H9 (cell line): ENCODE data around the gene DOK6. TPM values are rescaled to one million over a fixed set of nuclear protein-coding genes. Genes with fewer than 3 reads are reported as not detected.

Experiments
- DNase-seq: peaks from one replicate; pipeline ENCODE4 v3.0.0-alpha.2; 2017
- H2AFZ ChIP-seq: one replicate; pipeline ENCODE4 v1.6.1; 2013; ENCODE audit warnings: mild to moderate bottlenecking, low read length, control low read depth, moderate library complexity
- H2AK5ac ChIP-seq: 2 replicates; pipeline ENCODE4 v1.6.1; 2013; ENCODE audit warnings: low read length, control low read depth, mixed read lengths; ENCODE audit not compliant: insufficient read length
- H2BK120ac ChIP-seq: one replicate; pipeline ENCODE4 v1.6.1; 2013; ENCODE audit warnings: low read depth, mild to moderate bottlenecking, low read length, control low read depth, inconsistent platforms; ENCODE audit not compliant: poor library complexity, severe bottlenecking
- H2BK12ac ChIP-seq: 2 replicates; pipeline ENCODE4 v1.6.1; 2013; ENCODE audit warnings: low read length, control low read depth, mixed read lengths, low read depth; ENCODE audit not compliant: insufficient read length
- H2BK15ac ChIP-seq: 2 replicates; pipeline ENCODE4 v1.6.1; 2013; ENCODE audit warnings: low read depth, low read length, control low read depth
- H2BK20ac ChIP-seq: one replicate; pipeline ENCODE4 v1.6.1; 2013; ENCODE audit warnings: low read depth, mild to moderate bottlenecking, low read length, control low read depth, inconsistent platforms; ENCODE audit not compliant: poor library complexity, severe bottlenecking
- H2BK5ac ChIP-seq: 2 replicates; pipeline ENCODE4 v1.6.1; 2013; ENCODE audit warnings: low read length, control low read depth, mixed read lengths; ENCODE audit not compliant: insufficient read length
- H3K14ac ChIP-seq: 2 replicates; pipeline ENCODE4 v1.6.1; 2013; ENCODE audit warnings: low read length, control low read depth; ENCODE audit not compliant: insufficient read depth
- H3K18ac ChIP-seq: 2 replicates; pipeline ENCODE4 v1.6.1; 2013; ENCODE audit warnings: low read depth, mild to moderate bottlenecking, mixed read lengths, low read length, control low read depth; ENCODE audit not compliant: insufficient read length
- H3K23ac ChIP-seq: 2 replicates; pipeline ENCODE4 v1.6.1; 2013; ENCODE audit warnings: low read length, control low read depth, mixed read lengths, low read depth; ENCODE audit not compliant: insufficient read length
- H3K23me2 ChIP-seq: 2 replicates; pipeline ENCODE4 v1.6.1; 2013; ENCODE audit warnings: low read depth, mild to moderate bottlenecking, mixed read lengths, low read length, control low read depth; ENCODE audit not compliant: insufficient read length, poor library complexity, severe bottlenecking
- H3K27ac ChIP-seq: 2 replicates; pipeline ENCODE4 v1.5.1; 2013; ENCODE audit warnings: low read length, control low read depth, mixed read lengths, low read depth; ENCODE audit not compliant: insufficient read length
- H3K27me3 ChIP-seq: 2 replicates; pipeline ENCODE4 v1.6.1; 2013; ENCODE audit warnings: low read length, control low read depth, inconsistent platforms; ENCODE audit not compliant: insufficient read depth
- H3K4ac ChIP-seq: 2 replicates; pipeline ENCODE4 v1.6.1; 2013; ENCODE audit warnings: low read depth, mild to moderate bottlenecking, control low read depth, inconsistent platforms, low read length, moderate library complexity
- H3K4me1 ChIP-seq: 2 replicates; pipeline ENCODE4 v1.6.1; 2013; ENCODE audit warnings: low read length, control low read depth, inconsistent platforms; ENCODE audit not compliant: insufficient read depth
- H3K4me2 ChIP-seq: 2 replicates; pipeline ENCODE4 v1.6.1; 2013; ENCODE audit warnings: low read length, control low read depth, mixed read lengths; ENCODE audit not compliant: insufficient read length, insufficient read depth
- H3K56ac ChIP-seq: 2 replicates; pipeline ENCODE4 v1.6.1; 2013; ENCODE audit warnings: low read depth, mild to moderate bottlenecking, mixed read lengths, low read length, control low read depth; ENCODE audit not compliant: insufficient read length
- H3K79me1 ChIP-seq: 2 replicates; pipeline ENCODE4 v1.6.1; 2013; ENCODE audit warnings: low read depth, mild to moderate bottlenecking, moderate library complexity, low read length, control low read depth, inconsistent platforms; ENCODE audit not compliant: insufficient read depth, poor library complexity, severe bottlenecking
- H3K79me2 ChIP-seq: 2 replicates; pipeline ENCODE4 v1.6.1; 2013; ENCODE audit warnings: low read length, control low read depth, inconsistent platforms; ENCODE audit not compliant: insufficient read depth
- H3K9ac ChIP-seq: 2 replicates; pipeline ENCODE4 v1.6.1; 2013; ENCODE audit warnings: low read length, control low read depth, mixed read lengths; ENCODE audit not compliant: insufficient read length; ENCODE audit errors: extremely low read depth
- H3K9me3 ChIP-seq: one replicate; pipeline ENCODE4 v1.6.1; 2013; ENCODE audit warnings: low read depth, low read length, inconsistent platforms; ENCODE audit not compliant: control insufficient read depth
- H3T11ph ChIP-seq: one replicate; pipeline ENCODE4 v1.6.1; 2013; ENCODE audit warnings: mild to moderate bottlenecking, low read length, control low read depth, inconsistent platforms
- H4K20me1 ChIP-seq: one replicate; pipeline ENCODE4 v1.6.1; 2013; ENCODE audit not compliant: control insufficient read depth, insufficient read length, insufficient read depth
- H4K5ac ChIP-seq: 2 replicates; pipeline ENCODE4 v1.6.1; 2013; ENCODE audit warnings: low read depth, mild to moderate bottlenecking, mixed read lengths, low read length, control low read depth; ENCODE audit not compliant: insufficient read length
- H4K8ac ChIP-seq: replicated peaks from 2 replicates; pipeline ENCODE4 v1.6.1; 2013; ENCODE audit warnings: low read length, control low read depth, mixed read lengths, low read depth; ENCODE audit not compliant: insufficient read length
- H4K91ac ChIP-seq: 2 replicates; pipeline ENCODE4 v1.6.1; 2013; ENCODE audit warnings: low read depth, mild to moderate bottlenecking, moderate library complexity, mixed read lengths, low read length, control low read depth; ENCODE audit not compliant: insufficient read length
- H3K27ac Mint-ChIP-seq, 3 experiments: 2 replicates in 2 of 3; 3 replicates in 1 of 3; pipeline ENCODE4 v1.8.0; 2020 to 2021; ENCODE audit warnings: mixed read lengths in 3 of 3, mild to moderate bottlenecking in 1 of 3, moderate library complexity in 1 of 3
- H3K27me3 Mint-ChIP-seq: 2 replicates; pipeline ENCODE4 v1.8.0; 2021; ENCODE audit warnings: low read depth, mild to moderate bottlenecking, moderate library complexity, mixed read lengths
- H3K36me3 Mint-ChIP-seq, 3 experiments: 2 replicates in 2 of 3; 3 replicates in 1 of 3; pipeline ENCODE4 v1.8.0; 2020 to 2021; ENCODE audit warnings: low read depth in 3 of 3, mixed read lengths in 3 of 3; ENCODE audit not compliant: insufficient read depth in 1 of 3
- H3K4me1 Mint-ChIP-seq, 2 experiments: 2 replicates each; pipeline ENCODE4 v1.8.0; 2020; ENCODE audit warnings: mixed read lengths in 2 of 2
- H3K4me3 Mint-ChIP-seq, 2 experiments: 2 replicates in 1 of 2; 3 replicates in 1 of 2; pipeline ENCODE4 v1.8.0; 2020 to 2021; ENCODE audit warnings: mild to moderate bottlenecking in 2 of 2, mixed read lengths in 2 of 2, moderate library complexity in 1 of 2
- H3K9me3 Mint-ChIP-seq, 2 experiments: 2 replicates in 1 of 2; 3 replicates in 1 of 2; pipeline ENCODE4 v1.8.0; 2020; ENCODE audit warnings: mild to moderate bottlenecking in 2 of 2, mixed read lengths in 2 of 2, moderate library complexity in 1 of 2
- WGBS: extraction: QIAGEN DNeasy Blood & Tissue Kit; methylation state at CpG from one replicate; pipeline ENCODE4 v1.1.7; 2013; ENCODE audit warnings: missing lambda C conversion rate, low lambda C conversion rate, mixed read lengths; ENCODE audit not compliant: insufficient read length; ENCODE audit errors: extremely low coverage; 5-methylcytosine and 5-hydroxymethylcytosine counted together
- total RNA-seq: library from RNA; stranded (reverse); gene quantifications from 2 replicates; pipeline ENCODE4 v1.2.1, GENCODE V29; 2021
- TF ChIP-seq, protein P1 (sequence below): fragments of 200-600 bp; sonication (generic); conservative IDR thresholded peaks from 3 replicates; pipeline ENCODE4 v1.8.0; 2021; ENCODE audit warnings: antibody characterized with exemption, mild to moderate bottlenecking

Gene DOK6
- total RNA-seq, 1 experiment from 2014 or later, result 0.20 TPM

DNA sequence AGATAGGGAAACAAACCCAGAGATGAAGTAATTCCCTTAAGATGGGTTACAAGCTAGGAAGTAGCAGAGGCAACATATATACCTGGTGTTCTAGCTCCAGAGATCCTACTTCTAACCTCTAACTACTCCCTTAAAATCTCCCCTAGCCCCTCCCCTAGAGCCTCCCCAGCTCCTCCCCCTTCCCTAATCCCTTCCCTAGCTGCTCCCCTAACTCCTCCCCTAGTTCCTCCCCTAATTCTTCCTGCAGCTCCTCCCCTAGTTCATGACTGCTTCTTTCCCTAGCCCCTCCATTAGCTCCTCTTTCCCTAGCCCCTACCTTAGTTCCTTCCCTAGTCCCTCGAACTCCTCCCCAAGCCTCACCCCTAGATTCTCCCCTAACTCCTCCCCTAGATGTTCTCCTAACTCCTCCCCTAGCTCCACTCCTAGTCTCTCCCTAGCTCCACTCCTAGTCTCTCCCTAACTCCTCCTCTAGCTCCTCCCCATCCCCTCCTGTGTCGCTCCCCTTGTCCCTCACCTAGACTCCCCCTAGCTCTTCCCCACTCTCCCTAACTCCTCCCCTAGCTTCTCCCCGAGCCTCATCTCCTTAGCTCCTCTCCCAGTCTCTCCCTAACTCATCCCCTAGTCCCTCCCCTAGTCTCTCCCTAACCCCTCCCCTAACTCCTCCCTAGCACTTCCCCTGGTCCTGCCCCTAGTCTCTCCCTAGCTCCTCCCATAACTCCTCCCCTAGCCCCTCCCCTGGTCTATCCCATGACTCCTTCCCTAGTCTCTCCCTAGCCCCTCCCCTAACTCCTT lies 438.1 kb downstream of the DOK6 start:
- no peak overlapping the region for H4K91ac ChIP-seq
- H3K4ac ChIP-seq, result no peak overlapping the region
- H3K56ac ChIP-seq, result no peak overlapping the region
- TF ChIP-seq, protein P1, sequence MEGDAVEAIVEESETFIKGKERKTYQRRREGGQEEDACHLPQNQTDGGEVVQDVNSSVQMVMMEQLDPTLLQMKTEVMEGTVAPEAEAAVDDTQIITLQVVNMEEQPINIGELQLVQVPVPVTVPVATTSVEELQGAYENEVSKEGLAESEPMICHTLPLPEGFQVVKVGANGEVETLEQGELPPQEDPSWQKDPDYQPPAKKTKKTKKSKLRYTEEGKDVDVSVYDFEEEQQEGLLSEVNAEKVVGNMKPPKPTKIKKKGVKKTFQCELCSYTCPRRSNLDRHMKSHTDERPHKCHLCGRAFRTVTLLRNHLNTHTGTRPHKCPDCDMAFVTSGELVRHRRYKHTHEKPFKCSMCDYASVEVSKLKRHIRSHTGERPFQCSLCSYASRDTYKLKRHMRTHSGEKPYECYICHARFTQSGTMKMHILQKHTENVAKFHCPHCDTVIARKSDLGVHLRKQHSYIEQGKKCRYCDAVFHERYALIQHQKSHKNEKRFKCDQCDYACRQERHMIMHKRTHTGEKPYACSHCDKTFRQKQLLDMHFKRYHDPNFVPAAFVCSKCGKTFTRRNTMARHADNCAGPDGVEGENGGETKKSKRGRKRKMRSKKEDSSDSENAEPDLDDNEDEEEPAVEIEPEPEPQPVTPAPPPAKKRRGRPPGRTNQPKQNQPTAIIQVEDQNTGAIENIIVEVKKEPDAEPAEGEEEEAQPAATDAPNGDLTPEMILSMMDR, result no peak
- H3K4me1 ChIP-seq, result no peaks in the 10 kb centered on the region
- no peak overlapping the region for H3K27ac ChIP-seq
- no peaks in the 10 kb centered on the region for H3K79me1 ChIP-seq
- no peak overlapping the region for H3K9ac ChIP-seq
- no peak overlapping the region for H3K23ac ChIP-seq
- H2BK20ac ChIP-seq, result no peak overlapping the region
- H2BK12ac ChIP-seq, result no peak overlapping the region
- no peaks in the 10 kb centered on the region for H3K23me2 ChIP-seq
- no peaks in the 10 kb centered on the region for H3K27me3 ChIP-seq
- no peak overlapping the region for H4K8ac ChIP-seq
- no peak overlapping the region for H3T11ph ChIP-seq
- no CpG with 5 or more reads among the region's 3 CpGs for WGBS
- H2BK5ac ChIP-seq, result no peak overlapping the region
- H2AK5ac ChIP-seq, result no peak overlapping the region
- H3K9me3 Mint-ChIP-seq, result no peaks in the 10 kb centered on the region; a peak in 1 of 5 replicates
- no peak overlapping the region for H3K4me3 Mint-ChIP-seq
- H4K5ac ChIP-seq, result no peak overlapping the region
- H3K36me3 Mint-ChIP-seq, result no peaks in the 10 kb centered on the region; a peak in 1 of 7 replicates
- no peaks in the 10 kb centered on the region for H3K9me3 ChIP-seq
- peak; percentile 91 for DNase-seq
- no peak overlapping the region for H2BK15ac ChIP-seq
- no peak overlapping the region for H3K18ac ChIP-seq
- no peak overlapping the region for H3K27ac Mint-ChIP-seq
- H3K4me1 Mint-ChIP-seq, result peaks cover 6 to 11% of the 10 kb centered on the region in 2 experiments
- no peaks in the 10 kb centered on the region for H3K27me3 Mint-ChIP-seq
- H3K4me2 ChIP-seq, result no peak overlapping the region
- no peak overlapping the region for H3K14ac ChIP-seq
- H2BK120ac ChIP-seq, result no peak overlapping the region
- no peaks in the 10 kb centered on the region for H4K20me1 ChIP-seq
- H3K79me2 ChIP-seq, result no peaks in the 10 kb centered on the region
- no peak overlapping the region for H2AFZ ChIP-seq
